ENCODE measurements around the gene NTM. TPM values are rescaled to one million over a fixed set of nuclear protein-coding genes. Genes with fewer than 3 reads are reported as not detected.

NTM gene
- total RNA-seq, 1 donor from 2014 or later = 11.2 TPM

- no peak for DNase-seq (ENCODE audit: low spot score)
These were observed 784.4 kb downstream of the NTM start for GRCh38 chr11:132154781-132155180.

GRCh38 chr11:132158091-132158490 is 787.7 kb downstream of the NTM start:
- DNase-seq (ENCODE audit: low spot score) = peak; percentile 34

- no peak for DNase-seq (ENCODE audit: low spot score)
These were observed 788.3 kb downstream of the NTM start for GRCh38 chr11:132158696-132159095.

- DNase-seq (ENCODE audit: low spot score) = no peak
These were observed 791.1 kb downstream of the NTM start for GRCh38 chr11:132161403-132162078.

GRCh38 chr11:132168344-132168981 is 798.0 kb downstream of the NTM start:
- DNase-seq (ENCODE audit: low spot score) = no peak

GRCh38 chr11:132171031-132171430 is 800.6 kb downstream of the NTM start:
- DNase-seq (ENCODE audit: low spot score) = no peak

- DNase-seq (ENCODE audit: low spot score) = no peak
These were observed 804.2 kb downstream of the NTM start for GRCh38 chr11:132174362-132175255.

- peak; percentile 26 for DNase-seq (ENCODE audit: low spot score)
These were observed 806.7 kb downstream of the NTM start for GRCh38 chr11:132177106-132177505.

GRCh38 chr11:132184079-132184478 is 813.7 kb downstream of the NTM start:
- no peak for DNase-seq (ENCODE audit: low spot score)

GRCh38 chr11:132185726-132186592 is 815.5 kb downstream of the NTM start:
- DNase-seq (ENCODE audit: low spot score) = no peak

GRCh38 chr11:132186699-132187098 is 816.3 kb downstream of the NTM start:
- DNase-seq (ENCODE audit: low spot score) = no peak

- DNase-seq (ENCODE audit: low spot score) = no peak
These were observed 817.0 kb downstream of the NTM start for GRCh38 chr11:132187386-132187785.

- no peak for DNase-seq (ENCODE audit: low spot score)
These were observed 817.4 kb downstream of the NTM start for GRCh38 chr11:132187814-132188213.

- DNase-seq (ENCODE audit: low spot score) = no peak
These were observed 826.5 kb downstream of the NTM start for GRCh38 chr11:132196928-132197327.

GRCh38 chr11:132200353-132200936 is 830.0 kb downstream of the NTM start:
- no peak for DNase-seq (ENCODE audit: low spot score)

GRCh38 chr11:132202621-132203020 is 832.2 kb downstream of the NTM start:
- DNase-seq (ENCODE audit: low spot score) = no peak

- DNase-seq (ENCODE audit: low spot score) = no peak
These were observed 834.6 kb downstream of the NTM start for GRCh38 chr11:132205006-132205405.

GRCh38 chr11:132205496-132205895 is 835.1 kb downstream of the NTM start:
- no peak for DNase-seq (ENCODE audit: low spot score)

GRCh38 chr11:132206993-132207392 is 836.6 kb downstream of the NTM start:
- DNase-seq (ENCODE audit: low spot score) = no peak

- DNase-seq (ENCODE audit: low spot score) = peak; percentile 18
These were observed 838.2 kb downstream of the NTM start for GRCh38 chr11:132208477-132209055.

- DNase-seq (ENCODE audit: low spot score) = no peak
These were observed 841.1 kb downstream of the NTM start for GRCh38 chr11:132211479-132211878.
